Tibial artery (tissue), 4 donors: ENCODE measurements around the gene BLOC1S5.

Source experiments
- DNase-seq, 2 donors: peaks; one replicate each; pipeline ENCODE4 v3.0.0-alpha.2; 2019
- H3K27ac ChIP-seq, 2 donors: fragments of 200-600 bp; sonication (generic) in 1 of 2; 1 replicate in 1 of 2; 2 replicates in 1 of 2; pipeline ENCODE4 v1.5.1; 2018 to 2019; ENCODE audit warnings: mild to moderate bottlenecking in 1 of 2
- H3K27me3 ChIP-seq, 2 donors: fragments of 200-600 bp; sonication (generic) in 1 of 2; one replicate each; pipeline versions ENCODE4 v1.5.1 to v1.6.0; 2016 to 2019
- H3K36me3 ChIP-seq, 3 donors: fragments of 200-600 bp; sonication (generic) in 2 of 3; one replicate each; pipeline ENCODE4 v1.5.1; 2016 to 2019; ENCODE audit warnings: mild to moderate bottlenecking in 2 of 3
- H3K4me1 ChIP-seq, 4 donors: fragments of 200-600 bp; sonication (generic) in 2 of 4; 1 replicate in 3 of 4; 2 replicates in 1 of 4; pipeline ENCODE4 v1.5.1; 2016 to 2019
- H3K4me3 ChIP-seq, 2 donors: fragments of 200-600 bp; sonication (generic) in 1 of 2; 1 replicate in 1 of 2; 2 replicates in 1 of 2; pipeline ENCODE4 v1.5.1; 2018 to 2019; ENCODE audit warnings: mild to moderate bottlenecking in 2 of 2
- H3K9me3 ChIP-seq, 3 donors: fragments of 200-600 bp; sonication (generic) in 1 of 3; one replicate each; pipeline ENCODE4 v1.5.1; 2016 to 2019
- intact Hi-C: fragments of 100-400 bp; cut with DNase I; formaldehyde crosslinking; loops from one replicate; pipeline ENCODE4 v1.15.0; 2023; ENCODE audit warnings: low total_unique reads
- TF ChIP-seq, protein P1 (sequence below), 2 experiments: fragments of 200-600 bp in 1 of 2; fragments of 450-650 bp in 1 of 2; IDR thresholded peaks; one replicate each; pipeline ENCODE4 v1.5.1; 2017 to 2019; ENCODE audit warnings: antibody characterized with exemption in 2 of 2, mild to moderate bottlenecking in 1 of 2, moderate library complexity in 1 of 2

BLOC1S5 gene

DNA sequence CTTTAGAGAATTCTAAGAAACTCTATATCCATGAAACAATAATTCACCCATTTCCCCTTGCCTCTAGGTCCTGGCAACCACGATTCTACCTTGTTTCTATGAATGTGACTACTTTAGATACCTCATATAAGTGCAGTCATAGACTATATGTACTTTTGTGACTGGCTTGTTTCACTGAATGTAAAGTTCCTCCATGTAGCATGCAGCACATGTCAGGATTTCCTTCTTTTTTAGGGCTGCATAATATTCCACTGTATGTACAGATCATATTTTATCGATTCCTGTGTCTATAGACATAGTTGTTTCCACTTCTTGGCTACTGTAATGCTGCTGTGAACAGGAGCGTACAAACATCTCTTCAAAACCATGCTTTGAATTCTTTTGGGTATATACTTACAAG lies 26.5 kb upstream of the BLOC1S5 start:
- H3K4me1 ChIP-seq = no peaks in the 10 kb centered on the region
- no peak for DNase-seq
- H3K27me3 ChIP-seq = no peaks in the 10 kb centered on the region
- TF ChIP-seq, protein P1, sequence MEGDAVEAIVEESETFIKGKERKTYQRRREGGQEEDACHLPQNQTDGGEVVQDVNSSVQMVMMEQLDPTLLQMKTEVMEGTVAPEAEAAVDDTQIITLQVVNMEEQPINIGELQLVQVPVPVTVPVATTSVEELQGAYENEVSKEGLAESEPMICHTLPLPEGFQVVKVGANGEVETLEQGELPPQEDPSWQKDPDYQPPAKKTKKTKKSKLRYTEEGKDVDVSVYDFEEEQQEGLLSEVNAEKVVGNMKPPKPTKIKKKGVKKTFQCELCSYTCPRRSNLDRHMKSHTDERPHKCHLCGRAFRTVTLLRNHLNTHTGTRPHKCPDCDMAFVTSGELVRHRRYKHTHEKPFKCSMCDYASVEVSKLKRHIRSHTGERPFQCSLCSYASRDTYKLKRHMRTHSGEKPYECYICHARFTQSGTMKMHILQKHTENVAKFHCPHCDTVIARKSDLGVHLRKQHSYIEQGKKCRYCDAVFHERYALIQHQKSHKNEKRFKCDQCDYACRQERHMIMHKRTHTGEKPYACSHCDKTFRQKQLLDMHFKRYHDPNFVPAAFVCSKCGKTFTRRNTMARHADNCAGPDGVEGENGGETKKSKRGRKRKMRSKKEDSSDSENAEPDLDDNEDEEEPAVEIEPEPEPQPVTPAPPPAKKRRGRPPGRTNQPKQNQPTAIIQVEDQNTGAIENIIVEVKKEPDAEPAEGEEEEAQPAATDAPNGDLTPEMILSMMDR (IDR thresholded peaks at IDR 0.05) = no peak
- H3K27ac ChIP-seq = no peak overlapping the region
- H3K36me3 ChIP-seq = peaks cover 30 to 68% (median 57%) of the 10 kb centered on the region in 3 donors
- no peaks in the 10 kb centered on the region for H3K9me3 ChIP-seq
- H3K4me3 ChIP-seq = no peak overlapping the region
- intact Hi-C loops = no loop called here

DNA sequence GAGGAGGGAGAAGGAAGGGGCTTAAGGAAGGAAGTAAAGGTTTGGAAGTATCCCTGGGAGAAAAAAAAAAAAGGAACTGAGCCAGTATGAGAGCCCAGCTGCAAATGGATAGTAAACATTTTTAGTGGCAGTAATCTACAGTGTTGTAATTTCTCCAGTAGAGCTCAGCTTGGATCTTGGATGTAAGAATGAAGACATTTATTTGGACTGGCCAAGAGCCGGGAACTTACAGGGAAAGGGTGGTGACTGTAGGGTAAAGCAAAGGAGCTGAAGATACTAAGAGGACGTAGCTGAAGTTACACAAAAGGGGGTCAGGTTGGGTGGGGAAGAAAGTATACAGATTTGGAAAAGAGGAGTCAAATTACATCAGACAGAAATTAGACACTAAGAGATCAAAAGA lies 24.7 kb upstream of the BLOC1S5 start:
- Histone ChIP-seq H3K4me3 (no peak overlapping the region), H3K9me3 (no peaks in the 10 kb centered on the region), H3K27ac (no peak overlapping the region), H3K36me3 (peaks cover 20 to 51% (median 40%) of the 10 kb centered on the region in 3 donors), H3K4me1 (peaks cover 0 to 18% (median 3%) of the 10 kb centered on the region in 4 donors), H3K27me3 (no peaks in the 10 kb centered on the region)
- intact Hi-C loops = no loop called here
- TF ChIP-seq, protein P1 (IDR thresholded peaks at IDR 0.05) = no peak
- DNase-seq = no peak

DNA sequence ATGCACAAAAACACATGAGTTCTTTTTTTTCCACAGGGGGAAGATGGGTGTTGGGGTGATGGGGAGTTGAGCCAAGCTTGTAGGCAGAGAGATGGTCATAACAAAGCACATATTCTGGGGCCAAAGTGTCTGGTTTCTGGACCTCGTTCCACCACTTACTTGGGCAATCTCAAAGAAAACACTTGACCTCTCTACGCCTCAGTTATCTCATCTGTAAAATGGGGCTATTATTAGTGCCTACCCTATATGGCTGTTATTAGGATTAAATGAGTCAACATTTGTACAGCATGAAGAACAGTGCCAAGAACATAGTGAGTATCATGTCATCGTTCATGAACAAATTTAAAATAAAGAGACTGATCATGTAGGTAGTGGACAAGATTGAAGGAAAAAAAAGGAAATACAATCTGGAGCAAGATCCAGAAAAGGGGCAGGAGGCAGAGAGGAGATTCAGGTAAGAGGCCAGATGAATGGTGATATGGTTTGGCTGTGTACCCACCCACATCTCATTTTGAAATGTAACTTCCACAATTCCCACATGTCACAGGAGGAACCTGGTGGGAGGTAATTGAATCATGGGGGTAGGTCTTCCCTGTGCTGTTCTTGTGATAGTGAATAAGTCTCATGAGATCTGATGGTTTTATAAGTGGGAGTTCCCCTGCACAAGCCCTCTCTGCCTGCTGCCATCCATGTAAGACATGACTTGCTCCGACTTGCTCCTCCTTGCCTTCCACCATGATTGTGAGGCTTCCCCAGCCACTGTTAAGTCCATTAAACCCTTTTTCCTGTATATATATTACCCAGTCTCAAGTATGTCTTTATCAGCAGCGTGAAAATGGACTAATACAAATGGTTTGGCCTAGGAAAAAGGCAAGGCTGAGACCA lies 23.9 kb upstream of the BLOC1S5 start:
- TF ChIP-seq, protein P1 (IDR thresholded peaks at IDR 0.05) = no peak
- H3K4me1 ChIP-seq = peaks cover 0 to 25% (median 10%) of the 10 kb centered on the region in 4 donors
- H3K36me3 ChIP-seq = peaks cover 20 to 47% (median 37%) of the 10 kb centered on the region in 3 donors
- no peak overlapping the region for H3K4me3 ChIP-seq
- intact Hi-C loops = no loop called here
- H3K9me3 ChIP-seq = no peaks in the 10 kb centered on the region
- no peak for DNase-seq
- H3K27ac ChIP-seq = no peak overlapping the region
- no peaks in the 10 kb centered on the region for H3K27me3 ChIP-seq

DNA sequence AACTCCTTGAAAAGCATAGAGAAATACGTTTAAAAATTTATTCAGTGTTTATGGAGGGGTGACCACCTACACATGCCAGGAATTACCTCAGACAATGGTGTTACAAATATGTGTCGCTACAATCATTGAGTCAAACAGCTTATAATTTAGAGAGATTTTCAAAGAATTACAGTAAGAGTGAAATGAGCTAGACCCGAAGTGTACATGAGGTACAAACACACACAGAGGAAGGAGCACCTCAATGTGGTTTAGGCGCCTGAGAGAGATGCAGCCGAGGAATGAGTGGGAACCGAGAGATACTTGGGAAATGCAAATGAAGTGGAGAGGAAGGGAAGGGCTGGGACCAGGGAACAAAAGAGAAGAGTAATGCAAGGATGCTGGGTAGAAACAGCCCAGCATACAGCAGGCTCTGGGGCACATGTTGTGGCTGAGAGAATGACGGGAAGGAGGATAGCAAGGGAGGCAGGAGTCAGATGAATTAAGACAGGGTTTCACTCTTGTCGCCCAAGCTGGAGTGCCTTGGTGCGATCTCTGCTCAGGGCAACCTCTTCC lies 22.6 kb upstream of the BLOC1S5 start:
- Histone ChIP-seq H3K27ac (no peak overlapping the region), H3K4me3 (no peak overlapping the region), H3K4me1 (peaks cover 0 to 38% (median 17%) of the 10 kb centered on the region in 4 donors), H3K27me3 (no peaks in the 10 kb centered on the region), H3K9me3 (no peaks in the 10 kb centered on the region), H3K36me3 (peaks cover 20 to 42% (median 37%) of the 10 kb centered on the region in 3 donors)
- intact Hi-C loops = no loop called here
- TF ChIP-seq, protein P1 (IDR thresholded peaks at IDR 0.05) = no peak
- no peak for DNase-seq

DNA sequence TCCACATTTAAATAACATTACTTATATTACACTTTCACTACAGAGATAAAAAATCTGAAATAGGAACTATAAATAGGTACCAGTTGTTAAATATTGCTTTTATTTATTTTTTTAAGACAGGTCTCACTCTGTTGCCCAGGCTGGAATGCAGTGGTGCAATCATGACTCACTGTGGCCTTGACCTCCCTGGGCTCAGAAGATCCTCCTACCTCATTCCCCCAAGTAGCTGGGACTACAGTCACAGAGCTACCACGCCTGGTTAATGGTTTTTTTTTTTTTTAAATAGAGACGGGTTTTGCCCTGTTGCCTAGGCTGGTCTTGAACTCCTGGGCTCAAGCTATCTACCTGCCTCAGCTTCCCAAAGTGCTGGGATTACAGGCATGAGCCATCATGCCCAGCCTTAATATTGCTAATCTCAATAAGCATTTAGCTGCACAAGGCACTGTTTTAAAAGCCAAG lies 20.9 kb upstream of the BLOC1S5 start:
- no peak overlapping the region for H3K4me3 ChIP-seq
- TF ChIP-seq, protein P1 (IDR thresholded peaks at IDR 0.05) = no peak
- peaks cover 0 to 44% (median 17%) of the 10 kb centered on the region in 4 donors for H3K4me1 ChIP-seq
- peak; percentile 51 to 72 for DNase-seq
- H3K9me3 ChIP-seq = no peaks in the 10 kb centered on the region
- intact Hi-C loops = no loop called here
- H3K27me3 ChIP-seq = no peaks in the 10 kb centered on the region
- H3K27ac ChIP-seq = peak overlapping the region; percentile 37 to 52
- H3K36me3 ChIP-seq = peaks cover 20 to 37% (median 26%) of the 10 kb centered on the region in 3 donors
